HL-60 (cell line): ENCODE results near the gene RGL1.

Source experiments
- CTCF ChIP-seq: IDR thresholded peaks from one replicate; pipeline ENCODE4 v1.5.1; 2011; ENCODE audit warnings: low read length, control low read depth, inconsistent platforms; ENCODE audit not compliant: insufficient read depth
- GABPA ChIP-seq: IDR thresholded peaks from 2 replicates; pipeline ENCODE4 v1.6.1; 2012; ENCODE audit warnings: low read depth
- POLR2AphosphoS5 ChIP-seq: IDR thresholded peaks from 2 replicates; pipeline ENCODE4 v1.6.1; 2012; ENCODE audit warnings: low read depth
- REST ChIP-seq: IDR thresholded peaks from 2 replicates; pipeline ENCODE4 v1.6.1; 2012; ENCODE audit warnings: low read depth; ENCODE audit not compliant: insufficient replicate concordance

- TF ChIP-seq CTCF (no peak), REST (no peak), POLR2AphosphoS5 (no peak), GABPA (no peak)
These were observed 163.5 kb downstream of the RGL1 start for GRCh38 chr1:183968386-183968785.
